Astrocyte of the cerebellum (primary cell): Measurements from ENCODE around the gene TNC.

Experiments used
- DNase-seq: peaks from one replicate; pipeline ENCODE4 v3.0.0-alpha.2; 2011; ENCODE audit warnings: low read depth
- H3K4me3 ChIP-seq: 2 replicates; pipeline ENCODE4 v1.5.1; 2011; ENCODE audit warnings: mild to moderate bottlenecking, low read depth, low read length, moderate library complexity
- in situ Hi-C: cut with HindIII; loops from 2 replicates; pipeline ENCODE4 v1.10.0; 2017; ENCODE audit warnings: low sequenced_read_pairs
- TF ChIP-seq, protein P1 (sequence below): IDR thresholded peaks from 2 replicates; pipeline ENCODE4 v1.5.1; 2012; ENCODE audit warnings: low read length, low read depth, moderate library complexity, mild to moderate bottlenecking; ENCODE audit errors: missing control alignments

The TNC gene

GRCh38 chr9:115033800-115034199 lies 84.2 kb downstream of the TNC start:
- TF ChIP-seq, protein P1, sequence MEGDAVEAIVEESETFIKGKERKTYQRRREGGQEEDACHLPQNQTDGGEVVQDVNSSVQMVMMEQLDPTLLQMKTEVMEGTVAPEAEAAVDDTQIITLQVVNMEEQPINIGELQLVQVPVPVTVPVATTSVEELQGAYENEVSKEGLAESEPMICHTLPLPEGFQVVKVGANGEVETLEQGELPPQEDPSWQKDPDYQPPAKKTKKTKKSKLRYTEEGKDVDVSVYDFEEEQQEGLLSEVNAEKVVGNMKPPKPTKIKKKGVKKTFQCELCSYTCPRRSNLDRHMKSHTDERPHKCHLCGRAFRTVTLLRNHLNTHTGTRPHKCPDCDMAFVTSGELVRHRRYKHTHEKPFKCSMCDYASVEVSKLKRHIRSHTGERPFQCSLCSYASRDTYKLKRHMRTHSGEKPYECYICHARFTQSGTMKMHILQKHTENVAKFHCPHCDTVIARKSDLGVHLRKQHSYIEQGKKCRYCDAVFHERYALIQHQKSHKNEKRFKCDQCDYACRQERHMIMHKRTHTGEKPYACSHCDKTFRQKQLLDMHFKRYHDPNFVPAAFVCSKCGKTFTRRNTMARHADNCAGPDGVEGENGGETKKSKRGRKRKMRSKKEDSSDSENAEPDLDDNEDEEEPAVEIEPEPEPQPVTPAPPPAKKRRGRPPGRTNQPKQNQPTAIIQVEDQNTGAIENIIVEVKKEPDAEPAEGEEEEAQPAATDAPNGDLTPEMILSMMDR: no peak
- no peak overlapping the region for H3K4me3 ChIP-seq
- in situ Hi-C loops: no loop called here
- no peak for DNase-seq

- in situ Hi-C loops: no loop called here
- TF ChIP-seq, protein P1: no peak
- DNase-seq: no peak
- no peak overlapping the region for H3K4me3 ChIP-seq
These were observed 85.7 kb downstream of the TNC start for GRCh38 chr9:115032296-115032695.

DNA sequence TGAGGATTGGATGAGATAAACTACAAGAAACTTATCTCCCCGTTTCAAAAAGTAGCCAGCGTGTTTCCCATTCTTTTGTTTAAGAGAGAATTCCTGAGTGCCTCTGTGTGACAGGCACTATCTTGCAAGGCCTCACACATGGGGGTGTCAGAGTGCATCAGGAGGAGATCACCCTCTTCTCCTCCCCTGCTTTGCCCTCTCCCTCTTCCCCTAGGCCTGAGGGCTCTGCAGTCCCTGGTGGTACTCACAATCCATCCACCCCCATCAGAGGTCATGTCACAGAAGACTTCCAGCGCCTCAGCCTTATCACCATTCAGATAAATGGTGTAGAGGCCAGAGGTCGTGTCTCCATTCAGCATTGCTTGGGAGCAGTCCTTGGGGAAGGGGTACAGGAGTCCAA lies 88.0 kb downstream of the TNC start:
- no peak overlapping the region for H3K4me3 ChIP-seq
- no peak for DNase-seq
- TF ChIP-seq, protein P1: no peak
- in situ Hi-C loops: no loop called here

DNA sequence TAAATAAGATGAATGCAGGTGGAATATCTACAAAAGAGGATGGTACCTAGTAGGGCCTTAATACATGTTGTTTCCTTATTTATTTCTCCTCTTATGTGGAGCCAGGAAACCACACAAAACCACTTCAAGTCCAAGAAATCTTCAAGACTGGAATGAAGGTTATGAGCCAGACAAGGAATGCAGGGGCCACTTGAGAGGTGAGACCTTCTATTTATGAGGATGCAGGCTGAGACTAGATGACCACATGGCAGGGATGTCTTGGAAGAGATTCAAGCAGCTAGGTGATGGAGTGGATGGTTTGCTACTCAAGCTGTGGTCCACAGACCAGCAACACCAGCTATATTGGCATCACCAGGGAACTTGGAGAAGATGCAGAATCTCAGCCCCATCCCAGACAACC lies 92.2 kb downstream of the TNC start:
- no peak overlapping the region for H3K4me3 ChIP-seq
- in situ Hi-C loops: no loop called here
- no peak for DNase-seq
- TF ChIP-seq, protein P1: no peak

DNA sequence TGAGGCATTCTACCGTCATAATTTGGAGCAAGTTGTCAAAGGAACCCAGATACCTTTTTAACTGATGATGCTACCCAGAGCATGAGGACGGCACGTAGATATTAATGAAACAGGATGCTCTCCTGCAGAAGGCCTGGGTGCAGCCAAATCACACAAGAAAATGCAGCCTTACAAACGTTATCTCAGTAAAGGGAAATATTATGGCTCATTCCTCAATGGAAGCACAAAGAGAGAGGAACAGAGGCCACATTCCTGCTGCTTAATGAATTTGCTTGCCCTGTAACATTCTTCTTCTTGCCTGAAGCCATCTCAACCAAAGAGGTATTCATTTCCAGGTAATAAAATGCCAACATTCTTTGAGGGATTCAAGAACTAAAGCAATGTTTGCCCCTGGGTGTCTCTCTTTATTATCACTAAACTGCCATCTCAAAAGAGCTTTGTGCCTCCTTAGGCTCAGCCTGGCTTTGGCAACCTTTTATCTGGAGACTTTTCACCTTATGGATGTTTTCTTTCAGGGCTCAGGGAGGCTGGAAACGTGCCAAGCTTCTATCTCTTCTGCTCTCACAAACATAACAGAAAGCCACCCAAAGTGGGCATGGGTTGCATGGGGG lies 92.9 kb downstream of the TNC start:
- in situ Hi-C loops: loop anchor here (25.0 kb wide), 2 partner anchors 113 to 363 kb away; partner anchors contain the start of gene TEX53
- DNase-seq: no peak
- TF ChIP-seq, protein P1: no peak

GRCh38 chr9:115022760-115023434 lies 95.1 kb downstream of the TNC start:
- in situ Hi-C loops: loop anchor here (25.0 kb wide), 2 partner anchors 111 to 361 kb away; partner anchors contain the start of gene TEX53
- TF ChIP-seq, protein P1: no peak
- peak; percentile 83 for DNase-seq
- H3K4me3 ChIP-seq: no peak overlapping the region

More for the DNA sequence above, 92.9 kb downstream of the TNC start:
- no peak overlapping the region for H3K4me3 ChIP-seq
